ENCODE results near the gene PGM5.

Gene PGM5

GRCh38 chr9:68533678-68534077, 177.3 kb downstream of the PGM5 start:
- no peak for DNase-seq (ENCODE audit: low read depth in 3 of 3, low spot score in 1 of 3)

GRCh38 chr9:68536876-68537615, 180.6 kb downstream of the PGM5 start:
- DNase-seq (ENCODE audit: low read depth in 3 of 3, low spot score in 1 of 3) = no peak

GRCh38 chr9:68537616-68537880, 181.1 kb downstream of the PGM5 start:
- no peak for DNase-seq (ENCODE audit: low read depth in 3 of 3, low spot score in 1 of 3)

- DNase-seq (ENCODE audit: low read depth in 3 of 3, low spot score in 1 of 3) = no peak
Measured at GRCh38 chr9:68538200-68538599, 181.8 kb downstream of the PGM5 start.

- DNase-seq (ENCODE audit: low read depth in 3 of 3, low spot score in 1 of 3) = no peak
Measured at GRCh38 chr9:68540712-68541535, 184.5 kb downstream of the PGM5 start, which contains the start of gene TMEM252. TSS of gene TMEM252 (minus strand) at chr9:68540883. CDS start at chr9:68540814, 69 bp downstream.

- no peak for DNase-seq (ENCODE audit: low read depth in 3 of 3, low spot score in 1 of 3)
Measured at GRCh38 chr9:68541568-68541967, 185.2 kb downstream of the PGM5 start.

GRCh38 chr9:68545033-68545705, 188.8 kb downstream of the PGM5 start:
- no peak for DNase-seq (ENCODE audit: low read depth in 3 of 3, low spot score in 1 of 3)

GRCh38 chr9:68546596-68547390, 190.4 kb downstream of the PGM5 start:
- DNase-seq (ENCODE audit: low read depth in 3 of 3, low spot score in 1 of 3) = no peak

GRCh38 chr9:68547417-68547816, 191.0 kb downstream of the PGM5 start:
- DNase-seq (ENCODE audit: low read depth in 3 of 3, low spot score in 1 of 3) = no peak

GRCh38 chr9:68548241-68548640, 191.8 kb downstream of the PGM5 start:
- no peak for DNase-seq (ENCODE audit: low read depth in 3 of 3, low spot score in 1 of 3)

- DNase-seq (ENCODE audit: low read depth in 3 of 3, low spot score in 1 of 3) = no peak
Measured at GRCh38 chr9:68551191-68551590, 194.8 kb downstream of the PGM5 start.

- no peak for DNase-seq (ENCODE audit: low read depth in 3 of 3, low spot score in 1 of 3)
Measured at GRCh38 chr9:68552700-68553476, 196.5 kb downstream of the PGM5 start.

- DNase-seq (ENCODE audit: low read depth in 3 of 3, low spot score in 1 of 3) = no peak
Measured at GRCh38 chr9:68555437-68556150, 199.2 kb downstream of the PGM5 start.

GRCh38 chr9:68558545-68558944, 202.1 kb downstream of the PGM5 start:
- no peak for DNase-seq (ENCODE audit: low read depth in 3 of 3, low spot score in 1 of 3)

- peak in 2 of 3 donors; percentile 1 to 9 for DNase-seq (ENCODE audit: low read depth in 3 of 3, low spot score in 1 of 3)
Measured at GRCh38 chr9:68560071-68560844, 203.8 kb downstream of the PGM5 start.

- DNase-seq (ENCODE audit: low read depth in 3 of 3, low spot score in 1 of 3) = no peak
Measured at GRCh38 chr9:68562461-68562860, 206.1 kb downstream of the PGM5 start.

GRCh38 chr9:68567565-68567964, 211.2 kb downstream of the PGM5 start:
- no peak for DNase-seq (ENCODE audit: low read depth in 3 of 3, low spot score in 1 of 3)

GRCh38 chr9:68574150-68574549, 217.7 kb downstream of the PGM5 start:
- DNase-seq (ENCODE audit: low read depth in 3 of 3, low spot score in 1 of 3) = no peak

- DNase-seq (ENCODE audit: low read depth in 3 of 3, low spot score in 1 of 3) = no peak
Measured at GRCh38 chr9:68575817-68576216, 219.4 kb downstream of the PGM5 start.

All from stimulated activated CD4-positive, alpha-beta T cell treated with anti-CD3 and anti-CD28 coated beads, TNF-alpha, amount 100 ng/mL, for 1 hour (primary cell).